Endothelial cell (in vitro differentiated cells): ENCODE results near the gene FILIP1. TPM values are rescaled to one million over a fixed set of nuclear protein-coding genes. Genes with fewer than 3 reads are reported as not detected.

Source experiments
- DNase-seq: peaks from one replicate; pipeline ENCODE4 v3.0.0; 2021; ENCODE audit warnings: low spot score
- H3K27ac Mint-ChIP-seq: one replicate; pipeline ENCODE4 v1.8.0; 2021; ENCODE audit warnings: mixed read lengths, inconsistent platforms; ENCODE audit not compliant: unreplicated experiment
- H3K27me3 Mint-ChIP-seq: one replicate; pipeline ENCODE4 v1.8.0; 2021; ENCODE audit warnings: mild to moderate bottlenecking, moderate library complexity, mixed read lengths, inconsistent platforms; ENCODE audit not compliant: unreplicated experiment
- H3K36me3 Mint-ChIP-seq: one replicate; pipeline ENCODE4 v1.8.0; 2021; ENCODE audit warnings: mild to moderate bottlenecking, low read depth, mixed read lengths, inconsistent platforms; ENCODE audit not compliant: unreplicated experiment
- H3K4me1 Mint-ChIP-seq: one replicate; pipeline ENCODE4 v1.8.0; 2021; ENCODE audit warnings: mild to moderate bottlenecking, mixed read lengths, inconsistent platforms; ENCODE audit not compliant: unreplicated experiment
- H3K4me3 Mint-ChIP-seq: one replicate; pipeline ENCODE4 v1.8.0; 2021; ENCODE audit warnings: mild to moderate bottlenecking, mixed read lengths, inconsistent platforms; ENCODE audit not compliant: unreplicated experiment
- H3K9me3 Mint-ChIP-seq: one replicate; pipeline ENCODE4 v1.8.0; 2021; ENCODE audit warnings: mixed read lengths, inconsistent platforms; ENCODE audit not compliant: unreplicated experiment
- CTCF ChIP-seq: fragments of 200-600 bp; sonication (generic); IDR thresholded peaks from one replicate; pipeline ENCODE4 v1.5.0; 2021; ENCODE audit warnings: antibody characterized with exemption; ENCODE audit not compliant: unreplicated experiment
- total RNA-seq: library from RNA; stranded (reverse); fragmentation: NEBNext Ultra II Directional; extraction: Animal tissue kit (Norgen Biotek cat#: 25700); gene quantifications from one replicate; pipeline ENCODE4 v1.2.1, GENCODE V29; 2021; ENCODE audit not compliant: unreplicated experiment

FILIP1 gene
- total RNA-seq, 1 donor from 2014 or later: 32.0 TPM

- DNase-seq: peak; percentile 44
- H3K36me3 Mint-ChIP-seq: peaks cover 13% of the 10 kb centered on the region
- peaks cover 9% of the 10 kb centered on the region for H3K4me1 Mint-ChIP-seq
- H3K9me3 Mint-ChIP-seq: no peaks in the 10 kb centered on the region
- TF ChIP-seq CTCF: no peak
- no peak overlapping the region for H3K27ac Mint-ChIP-seq
- H3K4me3 Mint-ChIP-seq: peak overlapping the region; percentile 47
- H3K27me3 Mint-ChIP-seq: peaks cover 4% of the 10 kb centered on the region
Measured at GRCh38 chr6:75349262-75349984, 144.2 kb downstream of the FILIP1 start.

DNA sequence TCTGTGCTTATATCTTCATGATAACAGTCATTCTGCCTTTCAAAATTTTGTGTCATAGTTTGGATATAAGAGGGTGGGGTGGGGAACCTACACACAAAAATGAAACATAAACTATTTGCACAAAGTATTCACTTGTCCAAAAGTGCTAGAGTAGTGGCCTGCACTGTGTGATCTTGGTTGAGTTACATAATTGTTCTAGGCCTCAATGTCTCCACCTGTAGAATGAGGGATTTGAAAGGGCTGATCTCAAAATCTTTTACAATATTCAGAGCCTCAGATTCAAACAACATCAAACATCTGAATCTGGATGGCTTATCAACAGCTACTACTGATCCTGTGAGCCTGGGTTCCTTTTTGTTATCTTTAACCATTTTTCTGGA is 144.7 kb downstream of the FILIP1 start:
- Mint-ChIP-seq H3K27me3 (peaks cover 4% of the 10 kb centered on the region), H3K4me3 (peak overlapping the region; percentile 14), H3K36me3 (peaks cover 12% of the 10 kb centered on the region)

DNA sequence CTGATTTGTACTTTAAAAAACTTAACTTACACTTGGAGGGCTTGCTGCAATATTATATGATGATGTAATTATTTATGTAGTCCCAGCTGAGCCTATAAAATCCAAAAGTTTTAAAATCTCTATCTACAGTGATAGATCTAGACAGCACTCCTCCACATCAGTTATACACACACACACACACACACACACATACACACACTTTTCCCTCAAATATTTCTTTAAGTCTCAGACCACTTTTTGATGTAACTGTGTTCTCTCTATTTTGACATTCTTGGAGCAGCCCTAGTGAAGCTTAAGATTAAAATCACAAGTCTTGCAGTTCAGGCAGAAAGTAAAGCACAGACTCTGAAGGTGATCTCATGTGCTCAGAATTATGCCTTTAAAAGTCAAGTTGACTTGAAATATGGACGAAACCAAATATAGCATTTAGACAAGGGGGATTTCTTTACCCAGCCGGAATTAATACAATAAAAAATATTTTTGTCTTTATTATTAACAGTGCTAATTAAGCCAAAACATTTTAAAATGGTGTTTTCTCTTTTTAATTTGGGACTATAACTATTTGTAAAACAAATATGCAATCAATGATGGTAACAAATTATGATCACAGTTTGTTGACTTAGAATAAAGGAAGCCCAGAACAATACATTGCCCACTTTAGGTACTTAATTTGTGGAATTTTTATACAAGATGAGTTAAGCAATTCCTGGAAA is 145.5 kb downstream of the FILIP1 start:
- Mint-ChIP-seq H3K4me1 (peaks cover 9% of the 10 kb centered on the region), H3K36me3 (peaks cover 4% of the 10 kb centered on the region)

More for the DNA sequence above, 144.7 kb downstream of the FILIP1 start:
- no peak for DNase-seq
- H3K4me1 Mint-ChIP-seq: peaks cover 9% of the 10 kb centered on the region
- no peaks in the 10 kb centered on the region for H3K9me3 Mint-ChIP-seq
- TF ChIP-seq CTCF: no peak
- no peak overlapping the region for H3K27ac Mint-ChIP-seq

GRCh38 chr6:75345413-75345812 is 148.2 kb downstream of the FILIP1 start:
- Mint-ChIP-seq H3K36me3 (no peaks in the 10 kb centered on the region), H3K9me3 (no peaks in the 10 kb centered on the region), H3K4me3 (no peak overlapping the region), H3K4me1 (peaks cover 9% of the 10 kb centered on the region), H3K27me3 (peaks cover 1% of the 10 kb centered on the region), H3K27ac (no peak overlapping the region)
- TF ChIP-seq CTCF: no peak
- no peak for DNase-seq

More for the DNA sequence above, 145.5 kb downstream of the FILIP1 start:
- no peak for TF ChIP-seq CTCF
- Mint-ChIP-seq H3K27ac (no peak overlapping the region), H3K4me3 (no peak overlapping the region), H3K27me3 (peaks cover 1% of the 10 kb centered on the region), H3K9me3 (no peaks in the 10 kb centered on the region)
- DNase-seq: no peak

DNA sequence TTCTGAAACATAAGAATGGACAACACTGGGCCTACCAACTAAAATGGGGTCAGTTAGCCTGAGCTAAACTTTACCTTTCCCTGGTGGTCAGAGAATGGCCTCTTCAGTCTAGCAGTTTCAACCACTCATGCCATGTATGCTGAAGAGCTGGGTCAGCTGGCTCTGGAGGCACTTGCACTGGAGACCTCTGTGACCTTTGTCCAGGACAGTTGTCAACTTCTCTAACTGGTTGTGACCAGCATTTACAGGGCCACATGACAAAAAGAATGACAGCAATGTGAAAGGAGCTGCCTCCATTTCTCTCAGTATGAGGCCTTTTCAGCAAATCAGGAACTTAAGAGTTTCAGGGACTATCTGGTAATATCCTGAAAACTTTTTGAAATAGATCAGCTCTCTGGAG is 149.1 kb downstream of the FILIP1 start:
- Mint-ChIP-seq H3K27ac (no peak overlapping the region), H3K27me3 (peaks cover 1% of the 10 kb centered on the region)

More for the DNA sequence above, 149.1 kb downstream of the FILIP1 start:
- Mint-ChIP-seq H3K9me3 (no peaks in the 10 kb centered on the region), H3K4me1 (peaks cover 9% of the 10 kb centered on the region), H3K36me3 (no peaks in the 10 kb centered on the region), H3K4me3 (no peak overlapping the region)
- DNase-seq: no peak
- no peak for TF ChIP-seq CTCF
